Skeletal muscle satellite cell (primary cell): ENCODE data around the gene MAN2A2.

Experiments
- H3K27me3 ChIP-seq: 2 replicates; pipeline ENCODE4 v1.7.0; 2013; ENCODE audit warnings: low read length; ENCODE audit not compliant: control insufficient read depth, insufficient read depth
- H3K36me3 ChIP-seq: 2 replicates; pipeline ENCODE4 v1.7.0; 2013; ENCODE audit warnings: mild to moderate bottlenecking, control low read depth, low read length; ENCODE audit not compliant: insufficient read depth
- H3K4me1 ChIP-seq: 2 replicates; pipeline ENCODE4 v1.7.0; 2013; ENCODE audit warnings: low read length; ENCODE audit not compliant: control insufficient read depth, insufficient read depth
- H3K4me2 ChIP-seq: 2 replicates; pipeline ENCODE4 v1.7.0; 2013; ENCODE audit warnings: mild to moderate bottlenecking, low read length
- H3K4me3 ChIP-seq: 2 replicates; pipeline ENCODE4 v1.7.0; 2013; ENCODE audit warnings: low read length
- H3K9ac ChIP-seq: 2 replicates; pipeline ENCODE4 v1.7.0; 2013; ENCODE audit warnings: mild to moderate bottlenecking, low read depth, low read length, moderate library complexity
- H3K9me3 ChIP-seq: replicated peaks from 2 replicates; pipeline ENCODE4 v1.7.0; 2013; ENCODE audit warnings: mild to moderate bottlenecking, control low read depth, low read length

MAN2A2 gene

DNA sequence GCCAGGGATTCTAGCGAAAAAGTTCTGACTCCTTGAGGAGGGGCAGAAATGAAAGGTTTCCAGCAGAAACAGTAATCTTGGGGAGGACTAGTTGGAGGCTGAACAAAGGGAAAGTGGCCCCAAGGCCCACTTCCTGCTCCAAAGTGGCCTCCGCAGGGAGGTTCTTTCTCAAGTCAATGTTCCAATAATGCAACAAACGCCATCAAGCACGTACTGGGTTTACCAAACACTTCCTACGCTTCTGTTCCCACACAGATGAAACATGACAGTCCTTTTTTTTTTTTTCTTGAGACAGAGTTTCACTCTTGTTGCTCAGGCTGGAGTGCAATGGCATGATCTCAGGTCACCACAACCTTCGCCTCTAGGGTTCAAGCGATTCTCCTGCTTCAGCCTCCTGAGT, 42.0 kb downstream of the MAN2A2 start:
- Histone ChIP-seq H3K9me3 (no peaks in the 10 kb centered on the region), H3K4me3 (no peak overlapping the region), H3K27me3 (no peaks in the 10 kb centered on the region), H3K4me1 (peaks cover 10% of the 10 kb centered on the region), H3K36me3 (peaks cover 75% of the 10 kb centered on the region), H3K4me2 (no peak overlapping the region), H3K9ac (no peak overlapping the region)

- H3K27me3 ChIP-seq = no peaks in the 10 kb centered on the region
- H3K4me3 ChIP-seq = no peak overlapping the region
- H3K36me3 ChIP-seq = peaks cover 75% of the 10 kb centered on the region
- H3K9me3 ChIP-seq = no peaks in the 10 kb centered on the region
- no peak overlapping the region for H3K9ac ChIP-seq
- H3K4me1 ChIP-seq = peaks cover 10% of the 10 kb centered on the region
- H3K4me2 ChIP-seq = no peak overlapping the region
These were observed 43.4 kb downstream of the MAN2A2 start for GRCh38 chr15:90946538-90946937.

DNA sequence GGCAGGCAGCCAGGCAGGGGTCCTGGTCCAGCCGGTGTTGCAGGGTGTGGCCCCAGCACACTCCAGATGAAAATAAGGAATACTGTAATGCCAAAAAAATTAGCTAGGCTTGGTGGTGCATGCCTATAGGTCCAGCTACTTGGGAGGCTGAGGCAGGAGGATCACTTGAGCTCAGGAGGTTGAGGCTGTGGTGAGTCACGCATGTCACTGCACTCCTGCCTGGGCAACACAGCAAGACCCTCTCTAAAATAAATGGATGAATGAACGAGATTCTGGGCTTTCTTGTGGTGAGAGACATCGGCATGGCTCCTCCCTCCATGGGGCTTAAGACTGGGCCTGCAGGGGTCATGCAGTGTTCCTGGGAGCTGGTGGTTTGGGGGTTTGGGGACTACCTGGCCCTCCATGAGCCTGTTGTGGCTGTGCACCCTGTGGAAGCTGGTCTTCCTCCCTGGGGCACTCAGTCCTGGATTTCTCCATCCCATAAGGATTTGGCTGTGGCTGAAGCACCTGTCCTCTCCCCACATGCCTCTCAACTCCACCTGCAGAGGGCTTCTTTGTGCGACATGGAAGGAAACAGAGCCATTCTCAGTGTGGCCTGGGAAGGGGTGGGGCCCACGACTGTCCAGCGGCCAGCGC, 44.0 kb downstream of the MAN2A2 start:
- Histone ChIP-seq H3K4me3 (no peak overlapping the region), H3K9me3 (no peaks in the 10 kb centered on the region), H3K27me3 (no peaks in the 10 kb centered on the region), H3K36me3 (peaks cover 77% of the 10 kb centered on the region), H3K4me1 (peaks cover 10% of the 10 kb centered on the region), H3K9ac (no peak overlapping the region), H3K4me2 (no peak overlapping the region)

DNA sequence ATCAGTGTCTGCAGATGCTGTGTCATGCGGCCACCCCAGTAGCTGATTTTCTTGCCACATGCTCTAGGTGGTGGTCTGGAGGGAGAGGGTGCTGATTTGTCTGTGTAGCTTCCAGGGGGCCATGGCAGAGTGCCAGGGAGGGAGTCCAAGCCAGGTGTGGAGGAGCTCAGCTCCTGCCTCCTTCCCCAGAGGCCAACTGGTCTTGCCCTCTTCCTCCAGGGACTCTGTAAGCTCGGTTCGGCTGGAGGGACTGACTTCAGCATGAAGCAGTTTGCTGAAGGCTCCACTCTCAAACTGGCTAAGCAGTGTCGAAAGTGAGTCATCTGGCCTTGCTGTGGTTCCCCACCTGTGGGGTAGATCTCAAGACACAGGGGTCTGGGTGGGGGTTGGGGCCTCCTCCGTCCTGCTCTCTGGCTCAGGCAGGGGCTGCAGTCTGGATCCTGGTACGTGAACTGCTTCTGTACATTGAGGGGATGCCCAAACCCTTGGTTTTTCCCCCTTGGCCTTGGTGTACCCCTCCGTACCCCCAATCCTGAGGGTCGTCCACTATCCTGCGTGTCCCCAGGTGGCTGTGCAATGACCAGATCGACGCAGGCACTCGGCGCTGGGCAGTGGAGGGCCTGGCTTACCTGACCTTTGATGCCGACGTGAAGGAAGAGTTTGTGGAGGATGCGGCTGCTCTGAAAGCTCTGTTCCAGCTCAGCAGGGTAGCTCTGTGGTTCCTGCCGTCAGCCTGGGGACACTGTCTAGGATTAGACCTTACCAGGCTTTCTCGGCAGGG, 44.7 kb downstream of the MAN2A2 start:
- H3K27me3 ChIP-seq = no peaks in the 10 kb centered on the region
- no peak overlapping the region for H3K9ac ChIP-seq
- H3K4me3 ChIP-seq = no peak overlapping the region
- H3K9me3 ChIP-seq = no peaks in the 10 kb centered on the region
- H3K36me3 ChIP-seq = peaks cover 75% of the 10 kb centered on the region
- peaks cover 10% of the 10 kb centered on the region for H3K4me1 ChIP-seq
- no peak overlapping the region for H3K4me2 ChIP-seq

DNA sequence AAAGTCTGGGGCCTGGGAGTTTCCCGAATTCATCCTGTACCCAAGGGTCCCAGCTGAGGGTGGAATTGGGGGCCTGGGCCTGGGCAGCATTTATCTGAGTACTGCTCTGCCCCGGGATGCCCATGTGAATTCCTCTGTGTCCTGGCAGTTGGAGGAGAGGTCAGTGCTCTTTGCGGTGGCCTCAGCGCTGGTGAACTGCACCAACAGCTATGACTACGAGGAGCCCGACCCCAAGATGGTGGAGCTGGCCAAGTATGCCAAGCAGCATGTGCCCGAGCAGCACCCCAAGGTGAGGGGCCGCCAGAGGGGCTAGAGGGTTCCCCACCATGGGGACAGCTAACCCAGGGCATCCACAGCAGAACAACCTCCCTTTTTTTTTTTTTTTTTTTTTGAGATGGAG, 45.4 kb downstream of the MAN2A2 start:
- Histone ChIP-seq H3K36me3 (peaks cover 76% of the 10 kb centered on the region), H3K9ac (no peak overlapping the region), H3K4me2 (no peak overlapping the region), H3K27me3 (no peaks in the 10 kb centered on the region), H3K4me1 (peaks cover 10% of the 10 kb centered on the region), H3K9me3 (no peaks in the 10 kb centered on the region), H3K4me3 (no peak overlapping the region)

- peaks cover 75% of the 10 kb centered on the region for H3K36me3 ChIP-seq
- H3K27me3 ChIP-seq = no peaks in the 10 kb centered on the region
- H3K4me3 ChIP-seq = no peak overlapping the region
- peaks cover 13% of the 10 kb centered on the region for H3K4me1 ChIP-seq
- H3K9ac ChIP-seq = no peak overlapping the region
- no peaks in the 10 kb centered on the region for H3K9me3 ChIP-seq
- H3K4me2 ChIP-seq = peak overlapping the region; percentile 19
These were observed 47.0 kb downstream of the MAN2A2 start for GRCh38 chr15:90949979-90950675.

DNA sequence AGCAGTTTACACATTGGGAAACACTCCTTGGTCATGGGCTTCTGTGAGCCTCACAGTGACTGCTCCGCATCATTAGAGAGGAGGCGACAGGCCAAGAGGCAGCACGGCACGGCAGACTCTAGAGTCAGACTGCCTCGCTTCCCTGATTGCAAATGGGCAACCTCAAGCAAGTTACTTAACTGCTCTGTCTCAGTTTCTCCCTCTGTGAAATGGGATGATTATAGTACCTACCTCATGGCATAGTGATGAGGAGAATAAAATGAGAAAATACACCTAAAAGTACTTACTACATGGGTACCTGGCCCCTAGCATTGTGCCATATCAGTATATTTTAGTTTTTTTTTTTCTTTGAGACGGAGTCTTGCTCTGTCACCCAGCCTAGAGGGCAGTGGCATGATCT, 47.6 kb downstream of the MAN2A2 start:
- Histone ChIP-seq H3K27me3 (no peaks in the 10 kb centered on the region), H3K9me3 (no peaks in the 10 kb centered on the region), H3K36me3 (peaks cover 73% of the 10 kb centered on the region), H3K4me1 (peaks cover 18% of the 10 kb centered on the region), H3K4me3 (no peak overlapping the region), H3K4me2 (no peak overlapping the region), H3K9ac (no peak overlapping the region)

- H3K4me2 ChIP-seq = no peak overlapping the region
- no peaks in the 10 kb centered on the region for H3K9me3 ChIP-seq
- H3K4me1 ChIP-seq = peaks cover 38% of the 10 kb centered on the region
- H3K9ac ChIP-seq = no peak overlapping the region
- H3K4me3 ChIP-seq = no peak overlapping the region
- peaks cover 53% of the 10 kb centered on the region for H3K36me3 ChIP-seq
- H3K27me3 ChIP-seq = no peaks in the 10 kb centered on the region
These were observed 50.0 kb downstream of the MAN2A2 start for GRCh38 chr15:90952901-90953677.

GRCh38 chr15:90953947-90954711, 51.0 kb downstream of the MAN2A2 start:
- H3K9me3 ChIP-seq = no peaks in the 10 kb centered on the region
- H3K4me3 ChIP-seq = no peak overlapping the region
- H3K9ac ChIP-seq = peak overlapping the region; percentile 96
- peak overlapping the region; percentile 96 for H3K4me2 ChIP-seq
- peaks cover 45% of the 10 kb centered on the region for H3K36me3 ChIP-seq
- peaks cover 37% of the 10 kb centered on the region for H3K4me1 ChIP-seq
- H3K27me3 ChIP-seq = no peaks in the 10 kb centered on the region

- Histone ChIP-seq H3K4me3 (peak within 1 kb of the TSS; percentile 87), H3K36me3 (peaks cover 39% of the 10 kb centered on the region), H3K9ac (peak within 1 kb of the TSS; percentile 96), H3K4me1 (peaks cover 36% of the 10 kb centered on the region), H3K27me3 (no peaks in the 10 kb centered on the region), H3K4me2 (peak within 1 kb of the TSS; percentile 96), H3K9me3 (no peaks in the 10 kb centered on the region)
These were observed 51.9 kb downstream of the MAN2A2 start, which contains the start of gene RCCD1 for GRCh38 chr15:90954712-90955623. RCCD1 (plus strand) TSS chr15:90954884; CDS start chr15:90956735, 1,851 bp downstream.
